GM23338 (cell line): ENCODE measurements around the gene PIGR. TPM values are rescaled to one million over a fixed set of nuclear protein-coding genes. Genes with fewer than 3 reads are reported as not detected.

Source experiments
- ATAC-seq: fragments of 200-7000 bp; cut with Tn5 transposase; 3 replicates; pipeline ENCODE4 v1.9.1; 2020
- DNase-seq: peaks from one replicate; pipeline ENCODE4 v3.0.0-alpha.2; 2015; ENCODE audit warnings: low spot score
- H2AFZ ChIP-seq: fragments of 200-600 bp; sonication (generic); 2 replicates; pipeline ENCODE4 v1.8.0; 2016; ENCODE audit warnings: antibody characterized with exemption, mild to moderate bottlenecking, moderate library complexity
- H3F3A ChIP-seq: fragments of 200-600 bp; sonication (generic); replicated peaks from 2 replicates; pipeline ENCODE4 v1.8.0; 2017; ENCODE audit warnings: antibody characterized with exemption, mixed run types, low read depth
- H3K27ac ChIP-seq: fragments of 200-600 bp; sonication (generic); 2 replicates; pipeline ENCODE4 v1.6.1; 2016; ENCODE audit warnings: low read depth
- H3K27me3 ChIP-seq: fragments of 200-600 bp; sonication (generic); 2 replicates; pipeline ENCODE4 v1.8.0; 2016; ENCODE audit warnings: mild to moderate bottlenecking, mixed run types, moderate library complexity; ENCODE audit not compliant: insufficient read depth
- H3K36me3 ChIP-seq: fragments of 200-600 bp; sonication (generic); 2 replicates; pipeline ENCODE4 v1.8.0; 2016; ENCODE audit warnings: mild to moderate bottlenecking; ENCODE audit not compliant: insufficient read depth
- H3K4me1 ChIP-seq: fragments of 200-600 bp; sonication (generic); 2 replicates; pipeline ENCODE4 v1.8.0; 2016; ENCODE audit warnings: mild to moderate bottlenecking, moderate library complexity; ENCODE audit not compliant: insufficient read depth
- H3K4me2 ChIP-seq: fragments of 200-600 bp; sonication (generic); 2 replicates; pipeline ENCODE4 v1.7.1; 2017; ENCODE audit warnings: mixed run types
- H3K4me3 ChIP-seq: fragments of 200-600 bp; sonication (generic); 2 replicates; pipeline ENCODE4 v1.6.1; 2016; ENCODE audit warnings: mixed run types
- H3K79me2 ChIP-seq: fragments of 200-600 bp; sonication (generic); replicated peaks from 2 replicates; pipeline ENCODE4 v1.8.0; 2017; ENCODE audit warnings: mild to moderate bottlenecking; ENCODE audit not compliant: insufficient read depth
- H3K9me2 ChIP-seq: fragments of 200-600 bp; sonication (generic); 2 replicates; pipeline ENCODE4 v1.8.0; 2017; ENCODE audit not compliant: insufficient read depth
- H4K20me1 ChIP-seq: fragments of 200-600 bp; sonication (generic); replicated peaks from 2 replicates; pipeline ENCODE4 v1.8.0; 2017; ENCODE audit warnings: mild to moderate bottlenecking; ENCODE audit not compliant: insufficient read depth
- H3K27ac Mint-ChIP-seq: 2 replicates; pipeline ENCODE4 v1.8.0; 2020; ENCODE audit warnings: inconsistent platforms, mild to moderate bottlenecking, moderate library complexity, mixed read lengths
- H3K27me3 Mint-ChIP-seq: 3 replicates; pipeline ENCODE4 v1.8.0; 2022; ENCODE audit warnings: low read depth, mild to moderate bottlenecking, moderate library complexity, mixed read lengths, inconsistent platforms; ENCODE audit not compliant: insufficient read depth, poor library complexity
- H3K36me3 Mint-ChIP-seq: 3 replicates; pipeline ENCODE4 v1.8.0; 2021; ENCODE audit warnings: low read depth, mild to moderate bottlenecking, inconsistent platforms, moderate library complexity, mixed read lengths
- H3K4me1 Mint-ChIP-seq: 3 replicates; pipeline ENCODE4 v1.8.0; 2020; ENCODE audit warnings: mild to moderate bottlenecking, inconsistent platforms, mixed read lengths
- H3K4me3 Mint-ChIP-seq: 3 replicates; pipeline ENCODE4 v1.8.0; 2021; ENCODE audit warnings: moderate library complexity, mild to moderate bottlenecking, inconsistent platforms, mixed read lengths
- H3K9me3 Mint-ChIP-seq: 3 replicates; pipeline ENCODE4 v1.8.0; 2020; ENCODE audit warnings: moderate library complexity, mild to moderate bottlenecking, inconsistent platforms, mixed read lengths
- CREB1 ChIP-seq: fragments of 250-450 bp; sonication (Bioruptor Pico); IDR thresholded peaks from 2 replicates; pipeline ENCODE4 v1.5.0; 2020; ENCODE audit warnings: low read depth, mild to moderate bottlenecking, moderate library complexity
- EZH2 ChIP-seq: fragments of 200-600 bp; sonication (generic); IDR thresholded peaks from one replicate; pipeline ENCODE4 v1.8.0; 2017; ENCODE audit warnings: antibody characterized with exemption, mild to moderate bottlenecking, low read depth; ENCODE audit not compliant: unreplicated experiment
- EZH2phosphoT487 ChIP-seq: fragments of 200-600 bp; sonication (generic); IDR thresholded peaks from one replicate; pipeline ENCODE4 v1.8.1; 2018; ENCODE audit warnings: antibody characterized with exemption; ENCODE audit not compliant: unreplicated experiment
- JUNB ChIP-seq: IDR thresholded peaks from one replicate; pipeline ENCODE4 v1.6.1; 2016; ENCODE audit warnings: antibody characterized with exemption; ENCODE audit not compliant: unreplicated experiment
- NANOG ChIP-seq: IDR thresholded peaks from 2 replicates; pipeline ENCODE4 v1.6.1; 2016; ENCODE audit warnings: antibody characterized with exemption, borderline replicate concordance
- POLR2AphosphoS5 ChIP-seq: IDR thresholded peaks from 2 replicates; pipeline ENCODE4 v1.6.1; 2016; ENCODE audit warnings: antibody characterized with exemption, low read depth
- STAT1 ChIP-seq: IDR thresholded peaks from one replicate; pipeline ENCODE4 v1.6.1; 2016; ENCODE audit warnings: antibody characterized with exemption; ENCODE audit not compliant: unreplicated experiment
- ZNF114 ChIP-seq: fragments of 250-450 bp; sonication (Bioruptor Pico); IDR thresholded peaks from 2 replicates; pipeline ENCODE4 v1.5.0; 2020; ENCODE audit warnings: mild to moderate bottlenecking, moderate library complexity
- ZNF331 ChIP-seq: fragments of 250-450 bp; sonication (Bioruptor Pico); IDR thresholded peaks from 2 replicates; pipeline ENCODE4 v1.5.0; 2020; ENCODE audit warnings: low read depth, mild to moderate bottlenecking, moderate library complexity
- polyA plus RNA-seq: library from polyadenylated mRNA; unstranded; fragments of >200 nt; fragmentation: Nextera tagmentation; extraction: Ambion mirVana; gene quantifications from 2 replicates; pipeline ENCODE4 v1.2.1, GENCODE V29; 2016
- total RNA-seq: library from RNA; depleted of rRNA; stranded (reverse); fragments of >200 nt; shearing (Covaris generic); gene quantifications from 2 replicates; pipeline ENCODE4 v1.2.3, GENCODE V29; 2014
- TF ChIP-seq, protein P1 (sequence below), 2 experiments: fragments of 200-600 bp in 1 of 2; sonication (generic) in 1 of 2; conservative IDR thresholded peaks; 2 replicates each; pipeline versions ENCODE4 v1.5.1 to v1.6.1; 2016 to 2017; ENCODE audit warnings: antibody characterized with exemption in 2 of 2, low read depth in 2 of 2, mild to moderate bottlenecking in 2 of 2, moderate library complexity in 1 of 2
- TF ChIP-seq, protein P2 (sequence below): IDR thresholded peaks from one replicate; pipeline ENCODE4 v1.6.1; 2018; ENCODE audit warnings: antibody characterized with exemption; ENCODE audit not compliant: unreplicated experiment
- TF ChIP-seq, protein P3 (sequence below): IDR thresholded peaks from 2 replicates; pipeline ENCODE4 v1.6.1; 2016; ENCODE audit warnings: antibody characterized with exemption
- TF ChIP-seq, protein P4 (sequence below): fragments of 250-450 bp; sonication (Bioruptor Pico); IDR thresholded peaks from 2 replicates; pipeline ENCODE4 v1.5.0; 2020; ENCODE audit warnings: mild to moderate bottlenecking, moderate library complexity

The PIGR gene
- total and polyA plus RNA-seq, 2 experiments from 2014 or later: not detected

DNA sequence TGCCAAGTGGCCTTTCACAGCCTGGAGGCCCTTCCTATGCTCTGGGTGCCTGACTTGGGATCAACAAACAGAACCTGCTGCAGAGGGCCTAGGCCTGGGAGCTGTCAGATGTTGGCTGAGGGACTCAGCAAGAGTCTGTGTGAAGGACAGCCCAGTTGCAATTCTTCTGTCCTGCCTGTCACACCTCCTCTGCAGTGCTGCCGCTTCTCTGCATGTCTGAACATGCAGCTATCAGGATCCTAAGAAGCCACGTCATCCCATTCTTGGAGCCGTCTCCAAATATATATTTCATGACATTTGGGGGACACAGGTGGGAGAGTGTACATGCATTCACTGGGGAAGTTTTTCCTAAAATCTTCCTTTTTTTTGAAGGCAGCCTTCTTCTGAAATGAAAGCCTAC, 15.4 kb upstream of the PIGR start:
- no peak for ATAC-seq

More for the DNA sequence above, 15.4 kb upstream of the PIGR start:
- H2AFZ ChIP-seq: no peak overlapping the region
- peaks cover 4% of the 10 kb centered on the region for H3K27me3 Mint-ChIP-seq
- no peaks in the 10 kb centered on the region for H3K79me2 ChIP-seq
- no peak overlapping the region for H3K4me3 ChIP-seq
- H3K4me1 Mint-ChIP-seq: no peaks in the 10 kb centered on the region
- H4K20me1 ChIP-seq: no peaks in the 10 kb centered on the region
- no peak overlapping the region for H3K27ac ChIP-seq
- no peak overlapping the region for H3K4me3 Mint-ChIP-seq
- TF ChIP-seq EZH2phosphoT487: no peak
- TF ChIP-seq ZNF114 (CRISPR knock-in tag): no peak
- no peak for TF ChIP-seq EZH2
- no peak for TF ChIP-seq ZNF331 (CRISPR knock-in tag)
- TF ChIP-seq, protein P1, sequence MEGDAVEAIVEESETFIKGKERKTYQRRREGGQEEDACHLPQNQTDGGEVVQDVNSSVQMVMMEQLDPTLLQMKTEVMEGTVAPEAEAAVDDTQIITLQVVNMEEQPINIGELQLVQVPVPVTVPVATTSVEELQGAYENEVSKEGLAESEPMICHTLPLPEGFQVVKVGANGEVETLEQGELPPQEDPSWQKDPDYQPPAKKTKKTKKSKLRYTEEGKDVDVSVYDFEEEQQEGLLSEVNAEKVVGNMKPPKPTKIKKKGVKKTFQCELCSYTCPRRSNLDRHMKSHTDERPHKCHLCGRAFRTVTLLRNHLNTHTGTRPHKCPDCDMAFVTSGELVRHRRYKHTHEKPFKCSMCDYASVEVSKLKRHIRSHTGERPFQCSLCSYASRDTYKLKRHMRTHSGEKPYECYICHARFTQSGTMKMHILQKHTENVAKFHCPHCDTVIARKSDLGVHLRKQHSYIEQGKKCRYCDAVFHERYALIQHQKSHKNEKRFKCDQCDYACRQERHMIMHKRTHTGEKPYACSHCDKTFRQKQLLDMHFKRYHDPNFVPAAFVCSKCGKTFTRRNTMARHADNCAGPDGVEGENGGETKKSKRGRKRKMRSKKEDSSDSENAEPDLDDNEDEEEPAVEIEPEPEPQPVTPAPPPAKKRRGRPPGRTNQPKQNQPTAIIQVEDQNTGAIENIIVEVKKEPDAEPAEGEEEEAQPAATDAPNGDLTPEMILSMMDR (conservative IDR thresholded peaks at IDR 0.05; ENCODE audit: low read depth in 2 of 2): no peak
- TF ChIP-seq NANOG: no peak
- TF ChIP-seq CREB1 (CRISPR knock-in tag): no peak
- no peak for TF ChIP-seq POLR2AphosphoS5
- TF ChIP-seq STAT1: no peak
- TF ChIP-seq, protein P2, sequence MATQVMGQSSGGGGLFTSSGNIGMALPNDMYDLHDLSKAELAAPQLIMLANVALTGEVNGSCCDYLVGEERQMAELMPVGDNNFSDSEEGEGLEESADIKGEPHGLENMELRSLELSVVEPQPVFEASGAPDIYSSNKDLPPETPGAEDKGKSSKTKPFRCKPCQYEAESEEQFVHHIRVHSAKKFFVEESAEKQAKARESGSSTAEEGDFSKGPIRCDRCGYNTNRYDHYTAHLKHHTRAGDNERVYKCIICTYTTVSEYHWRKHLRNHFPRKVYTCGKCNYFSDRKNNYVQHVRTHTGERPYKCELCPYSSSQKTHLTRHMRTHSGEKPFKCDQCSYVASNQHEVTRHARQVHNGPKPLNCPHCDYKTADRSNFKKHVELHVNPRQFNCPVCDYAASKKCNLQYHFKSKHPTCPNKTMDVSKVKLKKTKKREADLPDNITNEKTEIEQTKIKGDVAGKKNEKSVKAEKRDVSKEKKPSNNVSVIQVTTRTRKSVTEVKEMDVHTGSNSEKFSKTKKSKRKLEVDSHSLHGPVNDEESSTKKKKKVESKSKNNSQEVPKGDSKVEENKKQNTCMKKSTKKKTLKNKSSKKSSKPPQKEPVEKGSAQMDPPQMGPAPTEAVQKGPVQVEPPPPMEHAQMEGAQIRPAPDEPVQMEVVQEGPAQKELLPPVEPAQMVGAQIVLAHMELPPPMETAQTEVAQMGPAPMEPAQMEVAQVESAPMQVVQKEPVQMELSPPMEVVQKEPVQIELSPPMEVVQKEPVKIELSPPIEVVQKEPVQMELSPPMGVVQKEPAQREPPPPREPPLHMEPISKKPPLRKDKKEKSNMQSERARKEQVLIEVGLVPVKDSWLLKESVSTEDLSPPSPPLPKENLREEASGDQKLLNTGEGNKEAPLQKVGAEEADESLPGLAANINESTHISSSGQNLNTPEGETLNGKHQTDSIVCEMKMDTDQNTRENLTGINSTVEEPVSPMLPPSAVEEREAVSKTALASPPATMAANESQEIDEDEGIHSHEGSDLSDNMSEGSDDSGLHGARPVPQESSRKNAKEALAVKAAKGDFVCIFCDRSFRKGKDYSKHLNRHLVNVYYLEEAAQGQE: no peak
- TF ChIP-seq, protein P3, sequence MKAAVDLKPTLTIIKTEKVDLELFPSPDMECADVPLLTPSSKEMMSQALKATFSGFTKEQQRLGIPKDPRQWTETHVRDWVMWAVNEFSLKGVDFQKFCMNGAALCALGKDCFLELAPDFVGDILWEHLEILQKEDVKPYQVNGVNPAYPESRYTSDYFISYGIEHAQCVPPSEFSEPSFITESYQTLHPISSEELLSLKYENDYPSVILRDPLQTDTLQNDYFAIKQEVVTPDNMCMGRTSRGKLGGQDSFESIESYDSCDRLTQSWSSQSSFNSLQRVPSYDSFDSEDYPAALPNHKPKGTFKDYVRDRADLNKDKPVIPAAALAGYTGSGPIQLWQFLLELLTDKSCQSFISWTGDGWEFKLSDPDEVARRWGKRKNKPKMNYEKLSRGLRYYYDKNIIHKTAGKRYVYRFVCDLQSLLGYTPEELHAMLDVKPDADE: no peak
- no peak for TF ChIP-seq JUNB
- TF ChIP-seq, protein P4, sequence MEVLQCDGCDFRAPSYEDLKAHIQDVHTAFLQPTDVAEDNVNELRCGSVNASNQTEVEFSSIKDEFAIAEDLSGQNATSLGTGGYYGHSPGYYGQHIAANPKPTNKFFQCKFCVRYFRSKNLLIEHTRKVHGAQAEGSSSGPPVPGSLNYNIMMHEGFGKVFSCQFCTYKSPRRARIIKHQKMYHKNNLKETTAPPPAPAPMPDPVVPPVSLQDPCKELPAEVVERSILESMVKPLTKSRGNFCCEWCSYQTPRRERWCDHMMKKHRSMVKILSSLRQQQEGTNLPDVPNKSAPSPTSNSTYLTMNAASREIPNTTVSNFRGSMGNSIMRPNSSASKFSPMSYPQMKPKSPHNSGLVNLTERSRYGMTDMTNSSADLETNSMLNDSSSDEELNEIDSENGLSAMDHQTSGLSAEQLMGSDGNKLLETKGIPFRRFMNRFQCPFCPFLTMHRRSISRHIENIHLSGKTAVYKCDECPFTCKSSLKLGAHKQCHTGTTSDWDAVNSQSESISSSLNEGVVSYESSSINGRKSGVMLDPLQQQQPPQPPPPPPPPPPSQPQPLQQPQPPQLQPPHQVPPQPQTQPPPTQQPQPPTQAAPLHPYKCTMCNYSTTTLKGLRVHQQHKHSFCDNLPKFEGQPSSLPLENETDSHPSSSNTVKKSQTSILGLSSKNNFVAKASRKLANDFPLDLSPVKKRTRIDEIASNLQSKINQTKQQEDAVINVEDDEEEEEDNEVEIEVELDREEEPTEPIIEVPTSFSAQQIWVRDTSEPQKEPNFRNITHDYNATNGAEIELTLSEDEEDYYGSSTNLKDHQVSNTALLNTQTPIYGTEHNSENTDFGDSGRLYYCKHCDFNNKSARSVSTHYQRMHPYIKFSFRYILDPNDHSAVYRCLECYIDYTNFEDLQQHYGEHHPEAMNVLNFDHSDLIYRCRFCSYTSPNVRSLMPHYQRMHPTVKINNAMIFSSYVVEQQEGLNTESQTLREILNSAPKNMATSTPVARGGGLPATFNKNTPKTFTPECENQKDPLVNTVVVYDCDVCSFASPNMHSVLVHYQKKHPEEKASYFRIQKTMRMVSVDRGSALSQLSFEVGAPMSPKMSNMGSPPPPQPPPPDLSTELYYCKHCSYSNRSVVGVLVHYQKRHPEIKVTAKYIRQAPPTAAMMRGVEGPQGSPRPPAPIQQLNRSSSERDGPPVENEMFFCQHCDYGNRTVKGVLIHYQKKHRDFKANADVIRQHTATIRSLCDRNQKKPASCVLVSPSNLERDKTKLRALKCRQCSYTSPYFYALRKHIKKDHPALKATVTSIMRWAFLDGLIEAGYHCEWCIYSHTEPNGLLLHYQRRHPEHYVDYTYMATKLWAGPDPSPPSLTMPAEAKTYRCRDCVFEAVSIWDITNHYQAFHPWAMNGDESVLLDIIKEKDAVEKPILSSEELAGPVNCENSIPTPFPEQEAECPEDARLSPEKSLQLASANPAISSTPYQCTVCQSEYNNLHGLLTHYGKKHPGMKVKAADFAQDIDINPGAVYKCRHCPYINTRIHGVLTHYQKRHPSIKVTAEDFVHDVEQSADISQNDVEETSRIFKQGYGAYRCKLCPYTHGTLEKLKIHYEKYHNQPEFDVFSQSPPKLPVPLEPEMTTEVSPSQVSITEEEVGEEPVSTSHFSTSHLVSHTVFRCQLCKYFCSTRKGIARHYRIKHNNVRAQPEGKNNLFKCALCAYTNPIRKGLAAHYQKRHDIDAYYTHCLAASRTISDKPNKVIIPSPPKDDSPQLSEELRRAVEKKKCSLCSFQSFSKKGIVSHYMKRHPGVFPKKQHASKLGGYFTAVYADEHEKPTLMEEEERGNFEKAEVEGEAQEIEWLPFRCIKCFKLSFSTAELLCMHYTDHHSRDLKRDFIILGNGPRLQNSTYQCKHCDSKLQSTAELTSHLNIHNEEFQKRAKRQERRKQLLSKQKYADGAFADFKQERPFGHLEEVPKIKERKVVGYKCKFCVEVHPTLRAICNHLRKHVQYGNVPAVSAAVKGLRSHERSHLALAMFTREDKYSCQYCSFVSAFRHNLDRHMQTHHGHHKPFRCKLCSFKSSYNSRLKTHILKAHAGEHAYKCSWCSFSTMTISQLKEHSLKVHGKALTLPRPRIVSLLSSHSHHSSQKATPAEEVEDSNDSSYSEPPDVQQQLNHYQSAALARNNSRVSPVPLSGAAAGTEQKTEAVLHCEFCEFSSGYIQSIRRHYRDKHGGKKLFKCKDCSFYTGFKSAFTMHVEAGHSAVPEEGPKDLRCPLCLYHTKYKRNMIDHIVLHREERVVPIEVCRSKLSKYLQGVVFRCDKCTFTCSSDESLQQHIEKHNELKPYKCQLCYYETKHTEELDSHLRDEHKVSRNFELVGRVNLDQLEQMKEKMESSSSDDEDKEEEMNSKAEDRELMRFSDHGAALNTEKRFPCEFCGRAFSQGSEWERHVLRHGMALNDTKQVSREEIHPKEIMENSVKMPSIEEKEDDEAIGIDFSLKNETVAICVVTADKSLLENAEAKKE (CRISPR knock-in tag): no peak
- no peaks in the 10 kb centered on the region; the same call in 1 of the 2 replicates for H3K9me2 ChIP-seq
- H3K27me3 ChIP-seq: no peaks in the 10 kb centered on the region
- no peak overlapping the region for H3K27ac Mint-ChIP-seq
- H3K9me3 Mint-ChIP-seq: no peaks in the 10 kb centered on the region
- no peaks in the 10 kb centered on the region for H3K36me3 ChIP-seq
- DNase-seq: no peak
- H3K4me1 ChIP-seq: no peaks in the 10 kb centered on the region
- no peaks in the 10 kb centered on the region for H3F3A ChIP-seq
- H3K36me3 Mint-ChIP-seq: no peaks in the 10 kb centered on the region
- H3K4me2 ChIP-seq: no peak overlapping the region
